ENCODE results near the gene ATIC. TPM values are rescaled to one million over a fixed set of nuclear protein-coding genes. Genes with fewer than 3 reads are reported as not detected.
"Not testable (repeated sequence)": the region's sequence is repeated elsewhere in the genome, so short reads cannot be mapped to it uniquely, and the experiment has no call there.

Gene ATIC
- total RNA-seq, 4 donors from 2014 or later, result 35.1 to 88.6 (median 60.7) TPM

- no peak for TF ChIP-seq POLR2AphosphoS5 (IDR thresholded peaks at IDR 0.05)
- TF ChIP-seq POLR2A (IDR thresholded peaks at IDR 0.05), result no peak
- no peak for TF ChIP-seq EP300 (IDR thresholded peaks at IDR 0.05; ENCODE audit: low read depth)
- no peak for TF ChIP-seq CTCF (IDR thresholded peaks at IDR 0.05)
- WGBS, 2 donors (ENCODE audit: low coverage in 1 of 2), result 67 to 81% methylated on average over 2 of the region's 2 CpGs
- H3K27ac ChIP-seq, result no peak overlapping the region
- no peaks in the 10 kb centered on the region for H3K27me3 ChIP-seq
- no peaks in the 10 kb centered on the region for H3K4me1 ChIP-seq
- H3K4me3 ChIP-seq, result no peak overlapping the region
- no peak for DNase-seq
- H3K9me3 ChIP-seq, result peaks cover 4 to 5% of the 10 kb centered on the region in 2 donors
- H3K36me3 ChIP-seq, result no peaks in the 10 kb centered on the region
- intact Hi-C loops (cut with DNase I; ENCODE audit: low total_unique reads) (no loop called here), in situ Hi-C loops (cut with MboI; ENCODE audit: low pct_ligation_motif_present in 1 of 4, low pct_unique_long_range_greater_than_20kb in 1 of 4, low sequenced_read_pairs in 3 of 4) (loop anchor here in 1 of 4 donors (25.0 kb wide), 1 partner anchor 635 kb away; no protein-coding TSS in a partner anchor)
These were observed 9.9 kb upstream of the ATIC start for GRCh38 chr2:215301994-215302393.

DNA sequence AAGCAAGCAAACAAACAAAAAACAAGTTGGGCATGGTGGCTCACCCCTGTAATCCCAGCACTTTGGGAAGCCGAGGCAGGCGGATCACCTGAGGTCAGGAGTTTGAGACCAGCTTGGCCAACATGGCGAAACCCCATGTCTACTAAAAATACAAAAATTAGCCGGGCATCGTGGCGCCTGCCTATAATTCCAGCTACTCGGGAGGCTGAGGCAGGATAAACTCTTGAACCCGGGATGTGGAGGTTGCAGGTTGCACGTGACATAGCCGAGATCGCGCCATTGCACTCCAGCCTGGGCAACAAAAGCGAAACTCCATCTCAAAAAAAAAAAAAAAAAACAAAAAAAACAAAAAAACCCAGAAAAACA, 617 bp upstream of the ATIC start:
- intact Hi-C loops (cut with DNase I; ENCODE audit: low total_unique reads); DNase-seq; H3K9me3 ChIP-seq; H3K36me3 ChIP-seq; H3K27me3 ChIP-seq: not testable (repeated sequence)
- in situ Hi-C loops (cut with MboI; ENCODE audit: low pct_ligation_motif_present in 1 of 4, low pct_unique_long_range_greater_than_20kb in 1 of 4, low sequenced_read_pairs in 3 of 4), result loop anchor here in 1 of 4 donors (25.0 kb wide), 1 partner anchor 626 kb away; no protein-coding TSS in a partner anchor
- peaks cover 7 to 22% (median 12%) of the 10 kb centered on the region in 4 donors for H3K4me1 ChIP-seq
- peak overlapping the region; percentile 65 to 72 (median 68) for H3K4me3 ChIP-seq
- 9 to 48% methylated on average over 4 to 13 of the region's 13 CpGs for WGBS, 2 donors (ENCODE audit: low coverage in 1 of 2)
- peak overlapping the region; percentile 86 to 89 (median 88) for H3K27ac ChIP-seq

DNA sequence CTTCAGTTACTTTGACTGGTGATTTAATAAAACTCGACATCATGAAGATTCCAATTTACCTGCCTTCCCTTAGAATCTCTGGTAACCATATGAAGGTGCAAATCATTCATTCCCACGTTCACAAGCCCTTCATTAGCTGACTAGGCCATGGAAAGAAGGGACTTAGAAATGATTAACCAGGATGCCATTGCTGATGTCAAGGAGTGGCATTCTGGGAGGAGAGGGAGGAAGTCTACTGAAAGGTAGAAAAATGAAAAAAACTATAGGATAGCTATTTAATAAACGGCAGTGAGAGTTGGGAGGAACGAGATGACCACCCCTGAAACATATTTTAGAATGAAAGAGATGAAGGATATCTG, 1.4 kb downstream of the ATIC start:
- in situ Hi-C loops (cut with MboI; ENCODE audit: low pct_ligation_motif_present in 1 of 4, low pct_unique_long_range_greater_than_20kb in 1 of 4, low sequenced_read_pairs in 3 of 4) (loop anchor here in 1 of 4 donors (25.0 kb wide), 1 partner anchor 624 kb away; no protein-coding TSS in a partner anchor), intact Hi-C loops (cut with DNase I; ENCODE audit: low total_unique reads) (no loop called here)
- TF ChIP-seq EP300 (IDR thresholded peaks at IDR 0.05; ENCODE audit: low read depth), result no peak
- no peak for TF ChIP-seq CTCF (IDR thresholded peaks at IDR 0.05)
- TF ChIP-seq POLR2A (IDR thresholded peaks at IDR 0.05), result no peak
- TF ChIP-seq POLR2AphosphoS5 (IDR thresholded peaks at IDR 0.05), result no peak
- no peak overlapping the region for H3K4me3 ChIP-seq
- H3K27ac ChIP-seq, result peak overlapping the region; percentile 86 to 89 (median 88)
- WGBS, 2 donors (ENCODE audit: low coverage in 1 of 2), result 63 to 74% methylated on average over 4 of the region's 4 CpGs
- peaks cover 0 to 7% (median 0%) of the 10 kb centered on the region in 4 donors for H3K36me3 ChIP-seq
- H3K4me1 ChIP-seq, result peaks cover 7 to 22% (median 12%) of the 10 kb centered on the region in 4 donors
- H3K27me3 ChIP-seq, result no peaks in the 10 kb centered on the region
- no peak for DNase-seq
- H3K9me3 ChIP-seq, result no peaks in the 10 kb centered on the region

DNA sequence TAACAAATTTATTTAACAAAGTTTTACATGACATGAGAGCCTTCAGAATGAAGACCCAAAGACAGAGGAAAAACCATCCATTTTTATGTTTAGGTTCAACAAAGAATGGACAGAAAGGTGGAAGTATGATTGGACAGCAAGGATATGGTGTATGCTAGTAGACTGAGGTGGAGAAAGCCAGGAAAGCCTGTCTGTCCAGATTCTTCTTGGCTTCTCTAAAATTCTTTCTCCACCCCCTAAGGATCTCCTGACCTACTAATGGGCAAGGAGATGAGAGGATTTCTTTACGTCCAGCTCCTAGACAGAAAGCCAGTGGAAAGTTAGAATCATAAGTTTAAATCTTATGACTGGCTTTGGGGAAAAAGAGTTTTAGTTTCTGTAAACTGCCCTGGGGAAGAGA, 3.0 kb downstream of the ATIC start:
- 33 to 81% methylated on average over 1 of the region's 1 CpG for WGBS, 2 donors (ENCODE audit: low coverage in 1 of 2)
- no peak for DNase-seq
- Histone ChIP-seq H3K27me3 (no peaks in the 10 kb centered on the region), H3K9me3 (no peaks in the 10 kb centered on the region), H3K4me3 (no peak overlapping the region), H3K4me1 (peaks cover 7 to 22% (median 12%) of the 10 kb centered on the region in 4 donors), H3K36me3 (peaks cover 0 to 22% (median 8%) of the 10 kb centered on the region in 4 donors), H3K27ac (no peak overlapping the region)
- TF ChIP-seq EP300 (IDR thresholded peaks at IDR 0.05; ENCODE audit: low read depth) (no peak), CTCF (IDR thresholded peaks at IDR 0.05) (no peak), POLR2A (IDR thresholded peaks at IDR 0.05) (no peak), POLR2AphosphoS5 (IDR thresholded peaks at IDR 0.05) (no peak)
- in situ Hi-C loops (cut with MboI; ENCODE audit: low pct_ligation_motif_present in 1 of 4, low pct_unique_long_range_greater_than_20kb in 1 of 4, low sequenced_read_pairs in 3 of 4), result loop anchor here in 1 of 4 donors (25.0 kb wide), 1 partner anchor 622 kb away; no protein-coding TSS in a partner anchor
- intact Hi-C loops (cut with DNase I; ENCODE audit: low total_unique reads), result no loop called here

DNA sequence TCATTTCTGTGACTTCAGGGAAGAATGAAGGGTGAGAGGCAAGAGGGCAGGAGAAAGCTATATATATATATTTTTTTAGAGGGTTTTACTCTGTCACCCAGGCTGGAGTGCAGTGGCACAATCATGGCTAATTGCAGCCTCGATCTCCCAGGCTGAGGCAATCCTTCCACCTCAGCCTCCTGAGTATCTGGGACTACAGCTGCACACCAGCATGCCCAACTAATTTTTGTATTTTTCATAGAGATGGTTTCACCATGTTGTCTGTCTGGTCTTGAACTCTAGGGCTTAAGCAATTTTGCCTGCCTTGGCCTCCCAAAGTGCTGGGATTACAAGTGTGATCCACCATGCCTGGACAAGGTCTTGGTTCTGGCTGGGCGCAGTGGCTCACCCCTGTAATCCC, 3.4 kb downstream of the ATIC start:
- 100% methylated on average over 2 of the region's 2 CpGs; no CpG with 5 or more reads in 1 of the 2 donors for WGBS, 2 donors (ENCODE audit: low coverage in 1 of 2)
- no peaks in the 10 kb centered on the region for H3K9me3 ChIP-seq
- DNase-seq, result no peak
- peaks cover 0 to 22% (median 10%) of the 10 kb centered on the region in 4 donors for H3K36me3 ChIP-seq
- TF ChIP-seq CTCF (IDR thresholded peaks at IDR 0.05) (no peak), POLR2A (IDR thresholded peaks at IDR 0.05) (no peak), EP300 (IDR thresholded peaks at IDR 0.05; ENCODE audit: low read depth) (no peak), POLR2AphosphoS5 (IDR thresholded peaks at IDR 0.05) (no peak)
- no peaks in the 10 kb centered on the region for H3K27me3 ChIP-seq
- no peak overlapping the region for H3K27ac ChIP-seq
- in situ Hi-C loops (cut with MboI; ENCODE audit: low pct_ligation_motif_present in 1 of 4, low pct_unique_long_range_greater_than_20kb in 1 of 4, low sequenced_read_pairs in 3 of 4) (loop anchor here in 1 of 4 donors (25.0 kb wide), 1 partner anchor 622 kb away; no protein-coding TSS in a partner anchor), intact Hi-C loops (cut with DNase I; ENCODE audit: low total_unique reads) (no loop called here)
- H3K4me1 ChIP-seq, result peaks cover 7 to 22% (median 12%) of the 10 kb centered on the region in 4 donors
- H3K4me3 ChIP-seq, result no peak overlapping the region
